Stimulated activated memory B cell treated with anti-CD40 and anti-IgM and Interleukin-4, amounts not matched to agents 10 μg/mL and 1 μg/mL and 100 μg/mL, for 72 hours (primary cell): ENCODE data around the gene PON1.

Experiments
- ATAC-seq: fragments of 150-1000 bp; cut with Tn5 transposase; 2 replicates; pipeline ENCODE4 v1.10.0; 2021
- H3K27ac Mint-ChIP-seq: one replicate; pipeline ENCODE4 v1.8.0; 2022; ENCODE audit warnings: mild to moderate bottlenecking, mixed read lengths
- H3K27me3 Mint-ChIP-seq: one replicate; pipeline ENCODE4 v1.8.0; 2022; ENCODE audit warnings: mixed read lengths
- H3K36me3 Mint-ChIP-seq: one replicate; pipeline ENCODE4 v1.8.0; 2022; ENCODE audit warnings: mixed read lengths
- H3K4me1 Mint-ChIP-seq: one replicate; pipeline ENCODE4 v1.8.0; 2022; ENCODE audit warnings: mixed read lengths
- H3K4me3 Mint-ChIP-seq: one replicate; pipeline ENCODE4 v1.8.0; 2022; ENCODE audit warnings: mild to moderate bottlenecking, moderate library complexity, mixed read lengths
- H3K9me3 Mint-ChIP-seq: one replicate; pipeline ENCODE4 v1.8.0; 2022; ENCODE audit warnings: mixed read lengths

PON1 gene

DNA sequence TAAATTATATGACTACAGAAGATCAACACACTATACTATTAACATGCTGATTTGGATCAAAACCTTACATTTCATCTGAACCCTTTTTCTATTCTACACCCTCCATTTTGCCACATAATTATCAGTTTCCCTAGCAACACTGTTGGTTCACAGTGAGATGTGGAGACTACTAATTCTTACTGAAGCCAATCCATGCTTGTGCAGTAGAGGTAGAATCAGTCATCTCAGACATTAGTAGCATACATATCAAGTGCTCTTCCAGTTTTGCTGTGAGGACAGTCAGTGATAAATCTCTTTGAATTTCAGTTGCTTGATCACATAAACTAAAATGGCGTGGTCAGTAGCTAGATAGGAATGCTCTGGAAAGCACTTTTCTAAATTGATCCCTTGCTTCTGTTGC lies 70.3 kb downstream of the PON1 start:
- peaks cover 5% of the 10 kb centered on the region for H3K4me1 Mint-ChIP-seq
- no peak for ATAC-seq
- no peaks in the 10 kb centered on the region for H3K27me3 Mint-ChIP-seq
- H3K27ac Mint-ChIP-seq = no peak overlapping the region
- H3K9me3 Mint-ChIP-seq = no peaks in the 10 kb centered on the region
- H3K4me3 Mint-ChIP-seq = no peak overlapping the region
- H3K36me3 Mint-ChIP-seq = no peaks in the 10 kb centered on the region

GRCh38 chr7:95251966-95252365 lies 72.4 kb downstream of the PON1 start:
- no peaks in the 10 kb centered on the region for H3K36me3 Mint-ChIP-seq
- ATAC-seq = no peak
- no peak overlapping the region for H3K27ac Mint-ChIP-seq
- no peak overlapping the region for H3K4me3 Mint-ChIP-seq
- H3K9me3 Mint-ChIP-seq = no peaks in the 10 kb centered on the region
- H3K4me1 Mint-ChIP-seq = no peaks in the 10 kb centered on the region
- no peaks in the 10 kb centered on the region for H3K27me3 Mint-ChIP-seq

DNA sequence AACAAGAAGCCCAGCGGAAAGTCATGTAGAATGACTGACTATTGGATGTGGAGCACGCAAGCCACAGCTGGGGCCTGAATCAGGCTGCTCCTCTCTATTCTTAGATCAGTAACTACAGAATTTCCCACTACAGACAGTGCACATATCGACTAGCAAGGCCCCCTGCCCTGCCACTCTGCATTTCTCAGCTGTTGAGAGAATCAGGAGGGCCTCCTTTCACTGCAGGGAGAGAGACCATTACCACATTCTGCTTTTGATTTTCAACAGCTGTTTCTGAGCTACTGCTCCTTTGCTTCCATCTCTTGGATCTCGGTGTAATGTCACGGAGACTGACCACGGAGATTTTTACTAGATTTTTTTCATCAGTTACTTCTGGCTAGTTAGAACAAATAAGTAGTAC lies 73.8 kb downstream of the PON1 start:
- H3K4me3 Mint-ChIP-seq = no peak overlapping the region
- H3K27ac Mint-ChIP-seq = no peak overlapping the region
- H3K27me3 Mint-ChIP-seq = no peaks in the 10 kb centered on the region
- no peak for ATAC-seq
- H3K4me1 Mint-ChIP-seq = no peaks in the 10 kb centered on the region
- H3K36me3 Mint-ChIP-seq = no peaks in the 10 kb centered on the region
- H3K9me3 Mint-ChIP-seq = no peaks in the 10 kb centered on the region
